DMS114 treated with DMSO at 0.1 percent for 48 hours (cell line): Measurements from ENCODE around the gene TAS2R14.

Experiments
- DNase-seq: peaks from one replicate; lab custom pipeline; 2025; ENCODE audit not compliant: unreplicated experiment; lab: John Stamatoyannopoulos, UW

The TAS2R14 gene

DNA sequence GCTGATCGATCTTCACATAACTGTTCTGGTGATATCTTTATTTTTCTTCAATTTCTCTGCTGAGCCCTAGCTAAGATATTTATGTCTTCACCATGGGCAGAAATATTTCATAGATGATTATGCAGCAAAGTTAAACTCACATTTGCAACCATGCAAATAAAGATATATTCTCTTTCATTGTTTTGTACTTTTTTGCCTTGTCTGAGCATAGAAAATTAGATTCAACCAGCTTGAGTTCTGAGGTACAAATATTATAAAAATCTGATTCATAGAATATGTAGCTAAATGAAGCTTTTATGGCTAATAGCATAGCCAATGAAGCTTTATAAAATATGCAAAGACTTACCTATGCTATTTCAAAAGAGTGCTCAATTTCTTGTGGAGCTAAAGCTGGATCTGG, 29.6 kb downstream of the TAS2R14 start, which contains the start of gene TAS2R13:
TAS2R13 (minus strand) TSS at position 101 of the 400 bp plus-strand sequence. CDS start 264 bp downstream, outside the sequence.
- no peak for DNase-seq

DNA sequence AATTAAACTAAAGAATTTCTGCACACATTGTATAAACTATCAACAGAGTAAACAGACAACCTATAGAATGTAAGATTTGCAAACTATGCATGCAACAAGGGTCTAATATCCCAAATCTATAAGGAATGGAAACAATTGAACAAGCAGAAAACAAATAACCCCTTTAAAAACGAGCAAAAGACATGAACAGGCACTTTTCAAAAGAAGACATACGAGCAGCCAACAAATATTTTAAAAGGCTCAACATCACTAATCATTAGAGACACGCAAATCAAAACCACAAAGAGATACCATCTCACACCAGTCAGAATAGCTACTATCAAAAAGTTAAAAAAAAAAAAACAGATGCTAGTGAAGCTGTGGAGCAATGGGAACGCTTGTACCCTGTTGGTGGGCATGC, 34.4 kb downstream of the TAS2R14 start:
- DNase-seq = no peak

DNA sequence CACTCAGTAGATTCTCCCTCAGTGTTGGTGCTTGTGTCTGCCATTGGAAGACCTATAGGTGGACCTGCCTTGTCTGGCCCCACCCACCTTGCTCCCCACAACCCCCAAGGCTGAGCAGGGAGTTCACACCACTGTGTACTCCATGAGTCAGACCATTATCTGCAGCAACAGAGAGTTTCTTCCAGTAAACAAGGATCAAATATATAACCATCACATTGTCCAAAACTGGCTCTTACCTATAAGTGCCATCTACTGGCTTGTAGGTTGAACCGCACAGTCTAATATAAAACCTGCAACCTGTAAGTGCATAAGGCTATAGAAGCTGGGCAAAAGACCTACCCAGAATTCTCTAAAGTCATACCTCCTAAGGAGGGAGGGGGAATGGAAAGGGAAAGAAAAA, 37.6 kb downstream of the TAS2R14 start:
- DNase-seq = no peak

DNA sequence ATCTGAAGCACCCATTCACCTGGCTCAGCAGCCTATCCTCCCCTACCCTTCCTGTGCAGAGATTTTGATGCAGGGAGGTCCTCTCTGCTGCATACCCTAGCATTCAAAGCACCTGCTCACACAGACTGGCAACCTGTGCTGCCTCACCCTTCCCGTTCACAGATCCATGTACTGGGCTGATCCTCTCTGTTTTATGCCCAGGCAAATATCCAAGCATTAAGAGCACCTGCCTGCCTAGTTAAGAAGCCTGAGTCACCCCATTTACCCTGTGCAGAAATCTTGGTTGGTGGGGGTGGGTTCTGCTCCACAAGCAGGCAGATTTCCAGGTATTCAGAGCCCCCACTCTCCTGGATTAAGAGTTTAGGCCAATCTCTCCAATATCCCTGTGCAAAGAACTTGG, 38.1 kb downstream of the TAS2R14 start:
- DNase-seq = no peak

DNA sequence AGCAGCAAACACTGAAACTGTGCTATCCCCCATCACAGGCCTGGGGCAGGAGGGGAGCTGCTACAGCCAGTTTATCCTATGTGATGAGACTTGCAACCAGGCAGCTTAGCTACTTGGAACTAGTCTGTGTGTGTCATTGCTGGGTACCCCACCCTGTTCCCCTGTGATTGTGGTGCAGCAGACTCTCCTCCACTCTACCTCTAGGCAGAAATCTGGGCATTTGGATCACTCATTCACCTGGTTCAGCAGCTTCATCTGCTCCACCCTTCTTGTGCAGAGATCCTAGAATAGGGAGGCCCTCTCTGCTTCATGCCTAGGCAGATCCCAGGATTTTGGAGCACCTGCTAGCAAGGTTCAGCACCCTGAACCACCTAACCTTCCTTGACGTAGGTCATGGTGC, 38.5 kb downstream of the TAS2R14 start:
- DNase-seq = no peak

DNA sequence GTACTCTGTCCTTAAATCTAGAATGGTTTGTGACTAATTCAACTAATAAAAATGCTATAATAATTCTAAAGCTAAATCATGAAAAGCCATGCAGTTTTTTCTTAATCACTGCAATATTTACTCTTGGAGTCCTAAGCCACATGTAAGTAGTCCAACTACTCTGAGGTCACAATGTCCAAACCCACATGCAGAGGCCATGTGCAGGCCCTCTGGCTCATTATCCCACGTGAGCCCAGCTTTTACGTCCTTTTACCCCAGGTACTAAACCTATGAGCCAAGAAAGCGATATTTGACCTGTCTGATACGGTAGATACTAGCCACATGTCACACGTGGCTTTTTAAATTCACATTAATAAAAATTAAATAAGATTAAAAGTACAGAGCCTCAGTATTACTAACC, 42.2 kb downstream of the TAS2R14 start:
- no peak for DNase-seq

DNA sequence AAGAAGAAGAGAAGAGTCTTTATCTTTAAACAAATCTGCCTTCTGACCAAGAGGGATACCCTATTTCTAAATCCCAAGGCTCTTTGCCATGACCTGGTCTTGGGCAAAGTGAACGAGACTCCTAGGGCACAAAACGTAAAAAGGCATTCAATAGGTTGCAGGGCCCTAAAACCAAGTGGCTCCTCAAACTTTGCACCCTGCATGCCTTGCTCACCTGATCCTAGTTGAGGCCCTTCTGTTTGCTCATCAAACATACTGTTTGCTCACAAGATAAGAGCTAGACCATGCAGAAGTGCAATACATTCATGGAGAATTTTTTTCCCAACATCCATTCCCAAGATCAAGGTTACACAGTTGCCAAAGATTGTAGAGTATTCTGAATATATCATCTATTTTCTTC, 47.1 kb downstream of the TAS2R14 start:
- no peak for DNase-seq

DNA sequence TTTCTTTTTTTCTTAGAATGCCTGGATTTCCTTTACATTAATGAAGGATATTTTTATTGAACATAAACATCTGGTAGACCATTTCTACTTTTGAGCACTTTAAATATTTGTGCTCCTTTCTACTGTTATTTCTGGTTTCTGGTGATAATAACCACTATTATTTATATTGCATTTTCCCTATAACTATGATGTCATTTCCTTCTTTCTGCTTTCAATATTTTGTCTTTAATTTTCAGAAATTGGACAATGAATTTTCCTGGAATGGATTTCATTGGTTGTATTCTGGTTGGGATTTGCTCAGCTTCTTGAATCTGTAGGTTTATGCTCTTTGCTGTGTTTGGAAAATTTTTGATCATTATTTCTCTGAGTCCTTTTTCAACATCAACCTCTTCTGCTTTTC, 49.8 kb downstream of the TAS2R14 start:
- no peak for DNase-seq
